ENCODE data around the gene ZYX. TPM values are rescaled to one million over a fixed set of nuclear protein-coding genes. Genes with fewer than 3 reads are reported as not detected.
A peak's percentile ranks its signal among the peaks of the same experiment; 100 is the strongest.
"Not testable (repeated sequence)": the region's sequence is repeated elsewhere in the genome, so short reads cannot be mapped to it uniquely, and the experiment has no call there.

ZYX gene
- total RNA-seq, 1 experiment from 2014 or later = 237 TPM

GRCh38 chr7:143391462-143392404, 10.6 kb downstream of the ZYX start:
- H3K9me3 ChIP-seq (ENCODE audit: control insufficient read depth, low read depth, low read length) = no peaks in the 10 kb centered on the region
- H4K8ac ChIP-seq (replicated peaks; ENCODE audit: insufficient read length, low read depth, low read length) = no peak overlapping the region
- Mint-ChIP-seq H3K36me3 (ENCODE audit: insufficient read depth in 1 of 3, low read depth in 3 of 3) (peaks cover 56 to 89% (median 78%) of the 10 kb centered on the region in 3 experiments), H3K9me3 (no peaks in the 10 kb centered on the region), H3K27me3 (ENCODE audit: low read depth) (peaks cover under 1% of the 10 kb centered on the region), H3K4me3 (no peak overlapping the region), H3K27ac (peak overlapping the region in 1 of 3 experiments; percentile 68; a peak in 2 of 7 replicates), H3K4me1 (peaks cover 4 to 7% of the 10 kb centered on the region in 2 experiments)
- no peak overlapping the region for H3K4me2 ChIP-seq (ENCODE audit: insufficient read depth, insufficient read length, low read length)
- DNase-seq = peak; percentile 30
- H3K4ac ChIP-seq (ENCODE audit: low read depth, low read length) = no peak overlapping the region
- H3K56ac ChIP-seq (ENCODE audit: insufficient read length, low read depth, low read length) = no peak overlapping the region
- no peak overlapping the region for H3K23ac ChIP-seq (ENCODE audit: insufficient read length, low read depth, low read length)
- H3K27me3 ChIP-seq (ENCODE audit: insufficient read depth, low read length) = no peaks in the 10 kb centered on the region
- H4K20me1 ChIP-seq (ENCODE audit: control insufficient read depth, insufficient read depth, insufficient read length) = no peaks in the 10 kb centered on the region
- H3K79me1 ChIP-seq (ENCODE audit: insufficient read depth, low read depth, low read length, poor library complexity, severe bottlenecking) = no peaks in the 10 kb centered on the region
- no peak overlapping the region for H3T11ph ChIP-seq (ENCODE audit: low read length)
- no peak overlapping the region for H2AFZ ChIP-seq (ENCODE audit: low read length)
- no peak overlapping the region for H3K27ac ChIP-seq (ENCODE audit: insufficient read length, low read depth, low read length)
- no peak for TF ChIP-seq CTCF (conservative IDR thresholded peaks at IDR 0.05)
- WGBS (ENCODE audit: extremely low coverage, insufficient read length, low lambda C conversion rate) = no CpG with 5 or more reads among the region's 24 CpGs
- H2BK15ac ChIP-seq (ENCODE audit: low read depth, low read length) = no peak overlapping the region
- H3K23me2 ChIP-seq (ENCODE audit: insufficient read length, low read depth, low read length, poor library complexity, severe bottlenecking) = no peaks in the 10 kb centered on the region
- no peak overlapping the region for H2BK5ac ChIP-seq (ENCODE audit: insufficient read length, low read length)
- no peak overlapping the region for H3K18ac ChIP-seq (ENCODE audit: insufficient read length, low read depth, low read length)
- H3K4me1 ChIP-seq (ENCODE audit: insufficient read depth, low read length) = no peaks in the 10 kb centered on the region
- no peak overlapping the region for H2AK5ac ChIP-seq (ENCODE audit: insufficient read length, low read length)
- H4K5ac ChIP-seq (ENCODE audit: insufficient read length, low read depth, low read length) = no peak overlapping the region
- H2BK20ac ChIP-seq (ENCODE audit: low read depth, low read length, poor library complexity, severe bottlenecking) = no peak overlapping the region
- H2BK120ac ChIP-seq (ENCODE audit: low read depth, low read length, poor library complexity, severe bottlenecking) = no peak overlapping the region
- H4K91ac ChIP-seq (ENCODE audit: insufficient read length, low read depth, low read length) = no peak overlapping the region
- no peak overlapping the region for H2BK12ac ChIP-seq (ENCODE audit: insufficient read length, low read depth, low read length)
- H3K79me2 ChIP-seq (ENCODE audit: insufficient read depth, low read length) = no peaks in the 10 kb centered on the region; the same call in 1 of the 2 replicates
- H3K9ac ChIP-seq (ENCODE audit: extremely low read depth, insufficient read length, low read length) = no peak overlapping the region
- no peak overlapping the region for H3K14ac ChIP-seq (ENCODE audit: insufficient read depth, low read length)

- H2AK5ac ChIP-seq (ENCODE audit: insufficient read length, low read length); H3K4ac ChIP-seq (ENCODE audit: low read depth, low read length); H3K79me1 ChIP-seq (ENCODE audit: insufficient read depth, low read depth, low read length, poor library complexity, severe bottlenecking); H3K27ac ChIP-seq (ENCODE audit: insufficient read length, low read depth, low read length); H3K9ac ChIP-seq (ENCODE audit: extremely low read depth, insufficient read length, low read length); H3K4me3 Mint-ChIP-seq; H3K27me3 Mint-ChIP-seq (ENCODE audit: low read depth); H3K9me3 ChIP-seq (ENCODE audit: control insufficient read depth, low read depth, low read length); H4K91ac ChIP-seq (ENCODE audit: insufficient read length, low read depth, low read length); H2BK15ac ChIP-seq (ENCODE audit: low read depth, low read length); H3K23ac ChIP-seq (ENCODE audit: insufficient read length, low read depth, low read length); H3K79me2 ChIP-seq (ENCODE audit: insufficient read depth, low read length); H3K4me1 ChIP-seq (ENCODE audit: insufficient read depth, low read length); H2BK12ac ChIP-seq (ENCODE audit: insufficient read length, low read depth, low read length); H3K27ac Mint-ChIP-seq; H3K9me3 Mint-ChIP-seq; H4K8ac ChIP-seq (replicated peaks; ENCODE audit: insufficient read length, low read depth, low read length); H3K18ac ChIP-seq (ENCODE audit: insufficient read length, low read depth, low read length); DNase-seq; H3K4me1 Mint-ChIP-seq; H2BK120ac ChIP-seq (ENCODE audit: low read depth, low read length, poor library complexity, severe bottlenecking); H3T11ph ChIP-seq (ENCODE audit: low read length); H4K5ac ChIP-seq (ENCODE audit: insufficient read length, low read depth, low read length); H3K23me2 ChIP-seq (ENCODE audit: insufficient read length, low read depth, low read length, poor library complexity, severe bottlenecking); H2BK5ac ChIP-seq (ENCODE audit: insufficient read length, low read length); H3K4me2 ChIP-seq (ENCODE audit: insufficient read depth, insufficient read length, low read length); H3K14ac ChIP-seq (ENCODE audit: insufficient read depth, low read length); H2AFZ ChIP-seq (ENCODE audit: low read length); H3K56ac ChIP-seq (ENCODE audit: insufficient read length, low read depth, low read length); H4K20me1 ChIP-seq (ENCODE audit: control insufficient read depth, insufficient read depth, insufficient read length); H3K27me3 ChIP-seq (ENCODE audit: insufficient read depth, low read length); H2BK20ac ChIP-seq (ENCODE audit: low read depth, low read length, poor library complexity, severe bottlenecking): not testable (repeated sequence)
- H3K36me3 Mint-ChIP-seq (ENCODE audit: insufficient read depth in 1 of 3, low read depth in 3 of 3) = peaks cover 62 to 95% (median 85%) of the 10 kb centered on the region in 3 experiments
- WGBS (ENCODE audit: extremely low coverage, insufficient read length, low lambda C conversion rate) = no CpG with 5 or more reads among the region's 8 CpGs
Observed at GRCh38 chr7:143392427-143392826, 11.3 kb downstream of the ZYX start.
